Measurements from ENCODE around the gene ATP8A2. TPM values are rescaled to one million over a fixed set of nuclear protein-coding genes. Genes with fewer than 3 reads are reported as not detected.

Gene ATP8A2
- total and polyA plus RNA-seq, 11 donors: 0.01 to 0.29 (median 0.05) TPM; not detected in 2

DNA sequence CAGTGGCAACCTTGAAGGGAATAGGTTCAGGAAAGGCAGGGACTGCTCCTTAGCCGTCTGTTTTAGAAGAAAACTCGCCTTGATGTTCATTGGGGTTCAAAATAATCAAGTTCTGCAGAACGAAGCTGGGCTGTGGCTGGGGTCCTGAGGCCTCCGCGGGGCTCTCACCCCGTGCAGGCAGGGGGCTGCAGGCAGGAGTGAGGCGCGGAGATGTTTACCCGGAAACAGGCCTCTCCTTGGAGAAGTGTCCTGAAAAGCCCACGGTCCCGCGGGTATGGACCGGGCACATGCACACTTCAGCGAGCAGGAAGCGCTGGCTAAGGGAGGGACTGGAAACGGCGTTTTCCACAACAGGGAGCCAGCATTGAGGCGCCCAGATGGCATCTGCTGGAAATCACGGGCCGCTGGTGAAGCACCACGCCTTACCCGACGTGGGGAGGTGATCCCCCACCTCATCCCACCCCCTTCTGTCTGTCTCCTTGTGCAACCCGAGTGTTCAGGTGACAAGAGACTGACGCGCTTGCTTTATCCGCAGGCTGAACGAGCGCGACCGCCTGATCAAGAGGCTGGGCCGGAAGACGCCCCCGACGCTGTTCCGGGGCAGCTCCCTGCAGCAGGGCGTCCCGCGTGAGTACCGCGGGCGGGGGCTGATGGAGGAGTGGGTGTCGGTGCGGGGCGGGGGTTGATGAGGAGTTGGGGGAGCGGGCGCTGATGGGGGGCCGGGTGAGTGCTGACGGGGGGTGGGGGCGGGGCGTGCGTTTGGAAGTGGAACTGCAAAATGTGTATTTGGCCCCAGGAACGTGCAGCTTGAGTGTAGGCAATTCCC lies 640.4 kb downstream of the ATP8A2 start:
- no peak overlapping the region for H3K27ac ChIP-seq
- H3K4me1 ChIP-seq: peaks cover 0 to 29% (median 6%) of the 10 kb centered on the region in 12 donors
- DNase-seq: peak in 1 of 5 donors; percentile 68
- TF ChIP-seq, protein P1, sequence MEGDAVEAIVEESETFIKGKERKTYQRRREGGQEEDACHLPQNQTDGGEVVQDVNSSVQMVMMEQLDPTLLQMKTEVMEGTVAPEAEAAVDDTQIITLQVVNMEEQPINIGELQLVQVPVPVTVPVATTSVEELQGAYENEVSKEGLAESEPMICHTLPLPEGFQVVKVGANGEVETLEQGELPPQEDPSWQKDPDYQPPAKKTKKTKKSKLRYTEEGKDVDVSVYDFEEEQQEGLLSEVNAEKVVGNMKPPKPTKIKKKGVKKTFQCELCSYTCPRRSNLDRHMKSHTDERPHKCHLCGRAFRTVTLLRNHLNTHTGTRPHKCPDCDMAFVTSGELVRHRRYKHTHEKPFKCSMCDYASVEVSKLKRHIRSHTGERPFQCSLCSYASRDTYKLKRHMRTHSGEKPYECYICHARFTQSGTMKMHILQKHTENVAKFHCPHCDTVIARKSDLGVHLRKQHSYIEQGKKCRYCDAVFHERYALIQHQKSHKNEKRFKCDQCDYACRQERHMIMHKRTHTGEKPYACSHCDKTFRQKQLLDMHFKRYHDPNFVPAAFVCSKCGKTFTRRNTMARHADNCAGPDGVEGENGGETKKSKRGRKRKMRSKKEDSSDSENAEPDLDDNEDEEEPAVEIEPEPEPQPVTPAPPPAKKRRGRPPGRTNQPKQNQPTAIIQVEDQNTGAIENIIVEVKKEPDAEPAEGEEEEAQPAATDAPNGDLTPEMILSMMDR (IDR thresholded peaks at IDR 0.05): no peak
- TF ChIP-seq POLR2A (IDR thresholded peaks at IDR 0.05): no peak
- intact Hi-C loops (cut with DNase I): no loop called here
- peak overlapping the region in 9 of 12 donors; percentile 20 to 52 (median 37) for H3K4me3 ChIP-seq
- peaks cover 0 to 9% (median 0%) of the 10 kb centered on the region in 12 donors for H3K9me3 ChIP-seq
- ATAC-seq: peak in 3 of 4 donors; percentile 39 to 58 (median 43)
- H3K27me3 ChIP-seq: peaks cover 0 to 20% (median 7%) of the 10 kb centered on the region in 9 donors
- no peaks in the 10 kb centered on the region for H3K36me3 ChIP-seq
- WGBS, 4 donors: 21 to 34% (median 28%) methylated on average over 27 to 53 of the region's 53 CpGs

- Histone ChIP-seq H3K4me1 (peaks cover 0 to 37% (median 11%) of the 10 kb centered on the region in 12 donors), H3K27me3 (peaks cover 0 to 20% (median 7%) of the 10 kb centered on the region in 9 donors), H3K36me3 (no peaks in the 10 kb centered on the region), H3K27ac (no peak overlapping the region), H3K9me3 (peaks cover 0 to 9% (median 0%) of the 10 kb centered on the region in 12 donors), H3K4me3 (peak overlapping the region in 2 of 12 donors; percentile 42 to 52)
- 70 to 72% (median 71%) methylated on average over 9 of the region's 9 CpGs for WGBS, 4 donors
- TF ChIP-seq POLR2A (IDR thresholded peaks at IDR 0.05): no peak
- TF ChIP-seq, protein P1 (IDR thresholded peaks at IDR 0.05): no peak
- intact Hi-C loops (cut with DNase I): no loop called here
- ATAC-seq (no peak), DNase-seq (no peak)
These were observed 641.2 kb downstream of the ATP8A2 start for GRCh38 chr13:26012995-26013394.

- Histone ChIP-seq H3K27me3 (peaks cover 0 to 23% (median 7%) of the 10 kb centered on the region in 9 donors), H3K4me1 (peaks cover 0 to 38% (median 11%) of the 10 kb centered on the region in 12 donors), H3K4me3 (no peak overlapping the region), H3K27ac (peak overlapping the region in 5 of 12 donors; percentile 4 to 55 (median 33)), H3K9me3 (peaks cover 0 to 9% (median 0%) of the 10 kb centered on the region in 12 donors), H3K36me3 (no peaks in the 10 kb centered on the region)
- no peak for DNase-seq
- TF ChIP-seq, protein P1 (IDR thresholded peaks at IDR 0.05): no peak
- TF ChIP-seq POLR2A (IDR thresholded peaks at IDR 0.05): no peak
- peak in 2 of 4 donors; percentile 8 to 48 for ATAC-seq
- 43 to 56% (median 45%) methylated on average over 10 of the region's 10 CpGs for WGBS, 4 donors
- intact Hi-C loops (cut with DNase I): no loop called here
These were observed 643.7 kb downstream of the ATP8A2 start for GRCh38 chr13:26015271-26016125.

Data from heart left ventricle (tissue), 16 donors.